Inferior parietal cortex (tissue), 1 donor: ENCODE results near the gene MMP25.
"Not testable (repeated sequence)": the region's sequence is repeated elsewhere in the genome, so short reads cannot be mapped to it uniquely, and the experiment has no call there.

Source experiments
- DNase-seq: peaks from one replicate; pipeline ENCODE4 v3.0.0-alpha.2; 2016; ENCODE audit errors: extremely low spot score

The MMP25 gene

GRCh38 chr16:3030222-3031212, 15.8 kb upstream of the MMP25 start:
- DNase-seq: no peak

- no peak for DNase-seq
Measured at GRCh38 chr16:3032624-3033023, 13.7 kb upstream of the MMP25 start.

- DNase-seq: no peak
Measured at GRCh38 chr16:3035289-3035971, 10.9 kb upstream of the MMP25 start.

- no peak for DNase-seq
Measured at GRCh38 chr16:3035972-3036725, 10.2 kb upstream of the MMP25 start.

GRCh38 chr16:3036726-3037315, 9.5 kb upstream of the MMP25 start, which contains the start of gene BICDL2:
Gene BICDL2 (minus strand): TSS chr16:3036944. CDS start chr16:3035496, 1,448 bp downstream.
- no peak for DNase-seq

- no peak for DNase-seq
Measured at GRCh38 chr16:3038256-3038655, 8.1 kb upstream of the MMP25 start.

- DNase-seq: no peak
Measured at GRCh38 chr16:3038896-3039295, 7.5 kb upstream of the MMP25 start.

GRCh38 chr16:3042376-3042775, 4.0 kb upstream of the MMP25 start:
- DNase-seq: no peak

- DNase-seq: no peak
Measured at GRCh38 chr16:3044708-3045107, 1.7 kb upstream of the MMP25 start.

- no peak for DNase-seq
Measured at GRCh38 chr16:3046641-3047386, 453 bp downstream of the MMP25 start.

- DNase-seq: no peak
Measured at GRCh38 chr16:3047387-3047720, 993 bp downstream of the MMP25 start.

GRCh38 chr16:3049921-3050481, 3.6 kb downstream of the MMP25 start:
- no peak for DNase-seq

GRCh38 chr16:3050487-3050886, 4.1 kb downstream of the MMP25 start:
- DNase-seq: no peak

GRCh38 chr16:3051009-3051408, 4.6 kb downstream of the MMP25 start:
- no peak for DNase-seq

- DNase-seq: no peak
Measured at GRCh38 chr16:3051494-3051893, 5.1 kb downstream of the MMP25 start.

GRCh38 chr16:3052571-3053329, 6.4 kb downstream of the MMP25 start:
- DNase-seq: not testable (repeated sequence)

GRCh38 chr16:3053330-3053710, 7.0 kb downstream of the MMP25 start:
- not testable (repeated sequence) for DNase-seq

- no peak for DNase-seq
Measured at GRCh38 chr16:3054965-3055733, 8.8 kb downstream of the MMP25 start.

- DNase-seq: not testable (repeated sequence)
Measured at GRCh38 chr16:3055734-3056115, 9.4 kb downstream of the MMP25 start.
